ENCODE results near the gene ST6GALNAC2.

The ST6GALNAC2 gene

DNA sequence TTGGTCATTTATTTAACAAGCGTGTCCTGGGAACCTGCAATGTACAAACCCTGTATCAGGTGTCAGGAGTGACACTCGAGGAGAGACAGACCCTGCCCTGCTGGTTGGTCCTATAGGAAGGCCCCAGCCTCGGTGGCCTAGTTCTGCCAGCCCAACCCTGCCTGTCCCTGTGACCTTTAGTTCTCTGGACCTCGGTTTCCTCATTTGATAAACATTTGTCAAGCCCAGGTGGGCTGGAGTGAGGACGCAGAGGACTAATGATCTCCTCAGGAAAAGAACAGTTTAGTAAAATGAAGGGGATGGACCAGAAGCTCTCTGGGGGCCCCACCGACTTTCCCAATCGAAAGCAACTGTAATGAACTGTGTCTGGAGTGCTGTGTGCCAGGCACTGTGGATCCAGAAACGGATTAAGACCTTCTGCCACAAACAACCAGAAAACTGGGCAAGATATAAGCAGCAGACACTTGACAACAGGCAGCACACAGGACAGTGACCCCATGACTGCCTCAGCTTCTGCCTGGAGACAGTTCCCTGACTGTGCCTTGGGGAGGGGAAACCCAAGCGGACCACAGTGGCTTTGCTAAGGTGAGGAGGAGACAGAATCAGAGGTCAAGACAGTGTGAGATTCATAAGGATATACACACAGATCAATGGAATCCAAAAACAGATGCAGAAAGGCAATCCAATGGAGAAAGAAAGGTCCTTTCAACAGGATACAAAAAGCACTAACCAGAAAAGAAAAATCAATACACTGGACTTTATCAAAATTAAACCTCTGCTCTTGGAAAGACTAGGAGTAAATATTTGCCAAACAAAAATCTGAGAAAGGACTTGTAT is 37.1 kb downstream of the ST6GALNAC2 start:
- TF ChIP-seq, protein P1, sequence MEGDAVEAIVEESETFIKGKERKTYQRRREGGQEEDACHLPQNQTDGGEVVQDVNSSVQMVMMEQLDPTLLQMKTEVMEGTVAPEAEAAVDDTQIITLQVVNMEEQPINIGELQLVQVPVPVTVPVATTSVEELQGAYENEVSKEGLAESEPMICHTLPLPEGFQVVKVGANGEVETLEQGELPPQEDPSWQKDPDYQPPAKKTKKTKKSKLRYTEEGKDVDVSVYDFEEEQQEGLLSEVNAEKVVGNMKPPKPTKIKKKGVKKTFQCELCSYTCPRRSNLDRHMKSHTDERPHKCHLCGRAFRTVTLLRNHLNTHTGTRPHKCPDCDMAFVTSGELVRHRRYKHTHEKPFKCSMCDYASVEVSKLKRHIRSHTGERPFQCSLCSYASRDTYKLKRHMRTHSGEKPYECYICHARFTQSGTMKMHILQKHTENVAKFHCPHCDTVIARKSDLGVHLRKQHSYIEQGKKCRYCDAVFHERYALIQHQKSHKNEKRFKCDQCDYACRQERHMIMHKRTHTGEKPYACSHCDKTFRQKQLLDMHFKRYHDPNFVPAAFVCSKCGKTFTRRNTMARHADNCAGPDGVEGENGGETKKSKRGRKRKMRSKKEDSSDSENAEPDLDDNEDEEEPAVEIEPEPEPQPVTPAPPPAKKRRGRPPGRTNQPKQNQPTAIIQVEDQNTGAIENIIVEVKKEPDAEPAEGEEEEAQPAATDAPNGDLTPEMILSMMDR (IDR thresholded peaks at IDR 0.05; ENCODE audit: insufficient read depth, low read depth, low read length, missing control alignments): no peak
- no peak overlapping the region for H3K4me3 ChIP-seq (ENCODE audit: low read depth, low read length)
- no peak for DNase-seq (ENCODE audit: low read depth)

DNA sequence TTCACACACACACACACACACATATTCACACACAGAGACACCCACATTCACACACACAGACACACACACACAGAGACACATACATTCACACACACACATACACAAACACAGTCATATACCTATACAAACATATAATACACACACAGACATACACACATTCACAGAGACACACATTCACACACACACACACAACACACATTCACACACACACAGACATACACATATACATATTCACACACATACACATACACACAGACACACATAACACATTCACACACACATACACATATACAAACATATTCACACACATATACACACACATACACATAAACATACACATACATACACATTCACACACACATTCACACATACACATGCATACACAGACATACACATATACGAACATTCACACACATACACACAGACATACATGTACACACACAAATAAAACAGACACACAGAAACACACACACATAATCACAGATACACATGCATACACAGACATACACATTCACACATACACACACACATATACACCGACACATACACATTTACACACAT is 37.9 kb downstream of the ST6GALNAC2 start:
- TF ChIP-seq, protein P1 (IDR thresholded peaks at IDR 0.05; ENCODE audit: insufficient read depth, low read depth, low read length, missing control alignments): no peak
- no peak overlapping the region for H3K4me3 ChIP-seq (ENCODE audit: low read depth, low read length)
- no peak for DNase-seq (ENCODE audit: low read depth)

DNA sequence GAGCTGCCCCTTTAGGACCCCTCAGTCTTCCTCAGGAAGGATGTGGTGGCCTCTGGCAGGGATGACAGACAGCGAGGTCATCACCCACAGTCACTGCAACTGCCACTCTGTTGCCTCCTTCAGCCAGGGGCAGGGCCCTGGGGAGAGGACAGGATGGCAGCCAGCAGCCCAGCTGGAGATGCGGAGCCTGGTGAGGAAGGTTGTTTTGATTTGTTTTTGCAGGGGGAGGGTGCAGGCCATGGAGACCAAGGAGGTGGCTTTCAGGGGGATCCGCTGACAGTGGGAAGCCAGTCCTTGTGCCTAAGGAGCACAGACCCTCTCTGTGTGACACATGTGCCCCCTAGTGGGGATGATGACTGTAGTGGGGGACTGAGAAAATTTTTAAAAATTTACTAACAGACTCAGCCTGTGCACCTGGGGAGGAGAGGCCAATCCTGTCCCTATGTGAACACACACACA is 38.4 kb downstream of the ST6GALNAC2 start:
- TF ChIP-seq, protein P1 (IDR thresholded peaks at IDR 0.05; ENCODE audit: insufficient read depth, low read depth, low read length, missing control alignments): peak; percentile 73
- DNase-seq (ENCODE audit: low read depth): peak; percentile 70
- H3K4me3 ChIP-seq (ENCODE audit: low read depth, low read length): no peak overlapping the region

DNA sequence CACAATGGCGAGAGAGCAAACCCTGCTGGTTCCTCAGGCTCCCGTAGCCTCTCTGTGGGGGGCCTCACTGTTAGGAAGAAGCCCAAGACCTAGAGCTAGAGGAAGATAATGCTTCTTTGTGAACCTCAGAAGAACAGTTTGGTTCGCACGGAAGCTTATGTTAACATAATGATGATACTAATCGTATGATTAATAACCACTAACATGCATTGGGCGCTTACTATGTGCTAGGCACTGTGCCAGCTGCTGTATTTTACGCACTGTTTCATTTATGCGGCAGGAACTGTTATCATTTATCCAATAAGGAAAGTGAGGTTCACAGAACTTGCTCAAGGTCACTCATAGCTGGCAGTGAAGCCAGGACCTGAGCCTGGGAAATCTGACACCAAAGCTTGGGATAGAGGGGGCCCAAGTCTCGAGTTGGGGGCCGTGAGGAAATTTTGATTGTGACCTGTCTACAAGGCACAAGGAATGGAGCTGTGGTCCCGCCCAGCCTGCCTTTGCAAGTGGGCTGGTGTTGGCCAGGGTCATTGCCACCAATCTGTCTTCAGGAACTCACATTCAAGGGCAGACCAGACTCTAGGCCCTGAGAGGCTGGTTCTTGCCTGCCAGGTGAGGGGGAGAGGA is 39.0 kb downstream of the ST6GALNAC2 start:
- no peak overlapping the region for H3K4me3 ChIP-seq (ENCODE audit: low read depth, low read length)
- DNase-seq (ENCODE audit: low read depth): no peak

DNA sequence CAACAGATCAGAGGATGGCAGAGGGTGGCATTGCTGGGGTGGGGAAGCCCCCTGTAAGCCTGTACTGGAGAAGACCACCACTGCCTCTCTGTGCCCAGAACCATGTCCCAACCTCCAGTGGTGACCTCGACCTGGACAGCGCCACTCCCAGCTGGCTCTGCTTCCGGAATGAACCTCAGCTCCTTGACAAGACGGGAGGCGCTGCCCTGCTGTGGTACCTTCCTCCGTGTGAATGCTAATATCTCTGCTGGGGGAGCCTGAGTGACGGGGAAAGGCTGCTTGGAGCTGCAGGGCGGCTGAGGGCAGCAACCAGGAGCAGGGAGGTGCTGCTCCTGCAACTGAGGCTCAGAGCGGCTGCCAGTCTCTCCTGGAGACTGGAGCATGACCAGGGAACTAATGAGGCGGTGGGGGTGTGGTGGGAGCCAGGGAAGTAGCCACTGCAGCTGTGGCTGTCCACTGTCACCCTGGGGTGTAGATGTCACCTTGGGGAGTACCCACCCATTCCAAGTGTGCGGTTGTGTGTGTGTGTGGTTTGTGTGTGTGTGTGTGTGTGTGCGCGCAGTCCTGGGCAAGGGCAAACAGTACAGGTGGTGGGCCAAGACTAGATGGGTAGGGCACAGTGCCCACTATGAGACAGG is 39.6 kb downstream of the ST6GALNAC2 start:
- TF ChIP-seq, protein P1 (IDR thresholded peaks at IDR 0.05; ENCODE audit: insufficient read depth, low read depth, low read length, missing control alignments): no peak
- H3K4me3 ChIP-seq (ENCODE audit: low read depth, low read length): no peak overlapping the region
- DNase-seq (ENCODE audit: low read depth): no peak

More for the DNA sequence above, 39.0 kb downstream of the ST6GALNAC2 start:
- TF ChIP-seq, protein P1 (IDR thresholded peaks at IDR 0.05; ENCODE audit: insufficient read depth, low read depth, low read length, missing control alignments): no peak

DNA sequence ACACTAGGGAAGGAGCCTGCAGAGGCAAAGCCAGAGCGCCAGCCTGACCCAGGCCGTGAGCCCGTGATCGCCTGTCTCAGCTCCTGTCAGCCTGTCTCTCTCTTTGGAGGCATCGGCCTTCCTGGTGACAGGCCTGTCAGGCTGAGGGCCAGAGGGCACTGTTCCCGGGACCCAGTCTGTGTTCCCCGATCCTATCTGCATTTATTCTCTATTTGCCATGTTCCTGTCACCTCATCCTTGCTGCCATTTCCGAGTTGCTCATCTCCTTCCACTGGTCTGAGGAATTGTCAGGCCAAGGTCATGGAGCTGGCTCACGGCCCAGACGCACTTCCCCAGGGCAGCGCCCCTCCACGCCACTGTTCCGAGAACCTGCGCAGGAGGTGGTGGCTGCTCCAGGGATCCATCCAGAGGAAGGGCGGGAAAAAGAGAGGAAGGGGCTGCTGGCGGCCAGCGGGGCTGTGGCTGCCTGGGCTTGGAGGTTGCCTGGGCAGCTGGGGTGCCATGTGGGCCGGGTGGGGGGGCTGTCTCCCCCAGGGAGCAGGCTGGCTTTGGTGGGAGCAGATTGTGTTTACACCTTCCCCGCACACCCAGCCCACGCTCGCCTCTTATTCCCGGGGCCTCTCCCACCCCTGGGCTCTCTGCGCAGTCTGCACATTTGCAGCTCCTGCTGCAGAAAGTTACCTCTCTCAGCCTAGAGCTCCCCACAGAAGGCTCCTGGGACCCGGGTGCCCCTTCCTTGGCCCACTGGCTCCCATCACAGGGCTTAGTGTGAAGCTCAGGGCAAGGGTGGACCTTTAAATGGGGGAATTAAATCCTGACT is 40.9 kb downstream of the ST6GALNAC2 start:
- DNase-seq (ENCODE audit: low read depth): no peak
- no peak overlapping the region for H3K4me3 ChIP-seq (ENCODE audit: low read depth, low read length)
- TF ChIP-seq, protein P1 (IDR thresholded peaks at IDR 0.05; ENCODE audit: insufficient read depth, low read depth, low read length, missing control alignments): no peak

Measured in GM12865 (cell line).